SK-N-SH treated with all-trans-retinoic acid at 6 μM for 48 hours (cell line): ENCODE measurements around the gene R3HDM4.

ENCODE experiments used
- ATAC-seq: fragments of 200-7000 bp; cut with Tn5 transposase; 3 replicates; pipeline ENCODE4 v1.9.1; 2020; ENCODE audit warnings: mild to moderate bottlenecking, moderate library complexity
- ARNTL ChIP-seq: fragments of 450-650 bp; formaldehyde crosslinking; IDR thresholded peaks from 2 replicates; pipeline ENCODE4 v1.5.0; 2020; ENCODE audit warnings: low read depth, mild to moderate bottlenecking, moderate library complexity, borderline replicate concordance
- BACH2 ChIP-seq: fragments of 250-450 bp; sonication (Bioruptor Pico); IDR thresholded peaks from 2 replicates; pipeline ENCODE4 v1.9.0; 2021; ENCODE audit warnings: mild to moderate bottlenecking, borderline replicate concordance
- CSRNP3 ChIP-seq: fragments of 250-450 bp; sonication (Bioruptor Pico); IDR thresholded peaks from 2 replicates; pipeline ENCODE4 v1.5.1; 2021; ENCODE audit warnings: mild to moderate bottlenecking, moderate library complexity
- ESRRG ChIP-seq: fragments of 250-450 bp; sonication (Bioruptor Pico); IDR thresholded peaks from 2 replicates; pipeline ENCODE4 v1.6.1; 2021; ENCODE audit warnings: mild to moderate bottlenecking
- ISL1 ChIP-seq: fragments of 250-450 bp; sonication (Bioruptor Pico); IDR thresholded peaks from 2 replicates; pipeline ENCODE4 v2.1.2; 2022; ENCODE audit warnings: mild to moderate bottlenecking, moderate library complexity
- OSR1 ChIP-seq: fragments of 250-450 bp; sonication (Bioruptor Pico); IDR thresholded peaks from 2 replicates; pipeline ENCODE4 v1.8.0; 2022; ENCODE audit warnings: moderate library complexity, mild to moderate bottlenecking, inconsistent platforms
- PATZ1 ChIP-seq: fragments of 250-450 bp; sonication (Bioruptor Pico); IDR thresholded peaks from 2 replicates; pipeline ENCODE4 v1.8.0; 2020; ENCODE audit warnings: mild to moderate bottlenecking, moderate library complexity, borderline replicate concordance
- POU6F1 ChIP-seq: fragments of 250-450 bp; sonication (Bioruptor Pico); IDR thresholded peaks from 2 replicates; pipeline ENCODE4 v1.8.0; 2021; ENCODE audit warnings: low read depth, mild to moderate bottlenecking, moderate library complexity, borderline replicate concordance
- PPARA ChIP-seq: fragments of 250-450 bp; sonication (Bioruptor Pico); IDR thresholded peaks from 2 replicates; pipeline ENCODE4 v1.5.0; 2020; ENCODE audit warnings: mild to moderate bottlenecking, borderline replicate concordance
- RARB ChIP-seq: fragments of 250-450 bp; sonication (Bioruptor Pico); IDR thresholded peaks from 2 replicates; pipeline ENCODE4 v1.8.0; 2021; ENCODE audit warnings: mild to moderate bottlenecking, moderate library complexity
- SNAI2 ChIP-seq: fragments of 250-450 bp; sonication (Bioruptor Pico); IDR thresholded peaks from 2 replicates; pipeline ENCODE4 v1.5.0; 2020; ENCODE audit warnings: mild to moderate bottlenecking, moderate library complexity
- TCF4 ChIP-seq: fragments of 250-450 bp; sonication (Bioruptor Pico); IDR thresholded peaks from 2 replicates; pipeline ENCODE4 v1.8.0; 2021; ENCODE audit warnings: mild to moderate bottlenecking, moderate library complexity, borderline replicate concordance
- TOX ChIP-seq: fragments of 250-450 bp; sonication (Bioruptor Pico); IDR thresholded peaks from 2 replicates; pipeline ENCODE4 v1.8.0; 2021; ENCODE audit warnings: mild to moderate bottlenecking, moderate library complexity, borderline replicate concordance
- TSHZ2 ChIP-seq: fragments of 250-450 bp; sonication (Bioruptor Pico); IDR thresholded peaks from 2 replicates; pipeline ENCODE4 v1.5.0; 2020; ENCODE audit warnings: mild to moderate bottlenecking, moderate library complexity
- ZFP3 ChIP-seq: fragments of 250-450 bp; sonication (Bioruptor Pico); IDR thresholded peaks from 2 replicates; pipeline ENCODE4 v1.5.0; 2020; ENCODE audit warnings: mild to moderate bottlenecking, moderate library complexity
- ZFP30 ChIP-seq: fragments of 450-650 bp; formaldehyde crosslinking; IDR thresholded peaks from 2 replicates; pipeline ENCODE4 v1.5.0; 2022; ENCODE audit warnings: mild to moderate bottlenecking, moderate library complexity
- TF ChIP-seq, protein P1 (sequence below): fragments of 250-450 bp; sonication (Bioruptor Pico); IDR thresholded peaks from 2 replicates; pipeline ENCODE4 v1.5.1; 2020; ENCODE audit warnings: low read depth, mild to moderate bottlenecking, moderate library complexity

The R3HDM4 gene

DNA sequence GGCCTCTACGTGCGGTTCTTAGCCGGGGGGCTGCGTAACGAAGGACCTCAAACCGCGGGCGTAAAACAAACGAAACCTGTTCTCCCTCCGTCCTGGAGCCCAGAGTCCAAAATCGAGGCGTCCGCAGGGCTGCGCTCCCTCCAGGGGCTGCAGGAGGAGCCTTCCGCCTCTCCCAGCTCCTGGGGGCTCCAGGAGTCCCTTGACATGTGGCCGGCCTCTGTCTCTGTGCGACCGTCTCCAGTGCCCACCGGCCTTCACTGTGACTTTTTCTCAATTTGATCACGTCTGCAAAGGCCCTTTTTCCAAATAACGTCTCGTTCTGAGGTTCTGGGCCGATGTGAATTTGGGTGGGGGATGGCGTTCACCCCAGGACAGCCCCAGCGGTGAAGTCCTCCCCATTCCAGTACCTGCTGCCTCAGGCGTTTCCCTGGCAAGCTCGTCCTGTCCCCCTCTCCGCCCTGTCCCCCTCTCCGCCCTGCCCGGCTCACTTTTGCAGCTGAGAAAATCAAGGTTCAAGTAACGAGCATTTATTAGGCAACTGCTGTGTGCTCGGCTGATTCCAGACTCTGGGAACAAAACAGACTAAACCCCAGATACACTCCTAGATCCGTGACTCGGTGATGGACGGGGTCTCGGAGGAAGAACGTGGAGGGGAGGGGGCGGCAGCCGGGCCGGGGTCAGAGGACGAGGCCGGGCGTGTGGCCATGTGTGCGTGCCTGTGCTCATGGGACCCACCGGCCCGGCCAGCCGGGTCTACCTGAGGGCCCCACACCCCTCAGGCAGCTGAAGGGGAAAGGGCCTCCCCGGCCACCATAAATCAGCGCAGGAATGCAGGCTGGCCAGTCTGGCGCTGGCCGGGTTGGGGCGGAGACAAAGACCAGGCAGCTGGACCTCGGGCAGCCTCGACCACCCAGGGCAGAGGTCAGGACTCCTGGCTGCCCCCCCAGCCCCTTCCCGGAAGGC is 43.1 kb upstream of the R3HDM4 start (continued):
- TF ChIP-seq OSR1 (CRISPR knock-in tag) (no peak), TOX (CRISPR knock-in tag) (no peak), ISL1 (CRISPR knock-in tag) (no peak), SNAI2 (no peak)
- TF ChIP-seq, all 23 proteins: peak for 0

- TF ChIP-seq TOX (CRISPR knock-in tag) = no peak
- no peak for TF ChIP-seq CSRNP3 (CRISPR knock-in tag)
- TF ChIP-seq TCF4 (CRISPR knock-in tag) = no peak
- no peak for TF ChIP-seq OSR1 (CRISPR knock-in tag)
- TF ChIP-seq ARNTL (CRISPR knock-in tag) = no peak
- TF ChIP-seq POU6F1 = no peak
- no peak for TF ChIP-seq BACH2 (CRISPR knock-in tag)
- TF ChIP-seq TSHZ2 (CRISPR knock-in tag) = no peak
- TF ChIP-seq ISL1 (CRISPR knock-in tag) = no peak
- TF ChIP-seq PATZ1 (CRISPR knock-in tag) = no peak
- TF ChIP-seq, protein P1, sequence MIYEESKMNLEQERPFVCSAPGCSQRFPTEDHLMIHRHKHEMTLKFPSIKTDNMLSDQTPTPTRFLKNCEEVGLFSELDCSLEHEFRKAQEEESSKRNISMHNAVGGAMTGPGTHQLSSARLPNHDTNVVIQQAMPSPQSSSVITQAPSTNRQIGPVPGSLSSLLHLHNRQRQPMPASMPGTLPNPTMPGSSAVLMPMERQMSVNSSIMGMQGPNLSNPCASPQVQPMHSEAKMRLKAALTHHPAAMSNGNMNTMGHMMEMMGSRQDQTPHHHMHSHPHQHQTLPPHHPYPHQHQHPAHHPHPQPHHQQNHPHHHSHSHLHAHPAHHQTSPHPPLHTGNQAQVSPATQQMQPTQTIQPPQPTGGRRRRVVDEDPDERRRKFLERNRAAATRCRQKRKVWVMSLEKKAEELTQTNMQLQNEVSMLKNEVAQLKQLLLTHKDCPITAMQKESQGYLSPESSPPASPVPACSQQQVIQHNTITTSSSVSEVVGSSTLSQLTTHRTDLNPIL = no peak
- TF ChIP-seq RARB (CRISPR knock-in tag) = no peak
- no peak for TF ChIP-seq PPARA (CRISPR knock-in tag)
- no peak for ATAC-seq
Observed at GRCh38 chr19:954672-955494, 41.9 kb upstream of the R3HDM4 start.

DNA sequence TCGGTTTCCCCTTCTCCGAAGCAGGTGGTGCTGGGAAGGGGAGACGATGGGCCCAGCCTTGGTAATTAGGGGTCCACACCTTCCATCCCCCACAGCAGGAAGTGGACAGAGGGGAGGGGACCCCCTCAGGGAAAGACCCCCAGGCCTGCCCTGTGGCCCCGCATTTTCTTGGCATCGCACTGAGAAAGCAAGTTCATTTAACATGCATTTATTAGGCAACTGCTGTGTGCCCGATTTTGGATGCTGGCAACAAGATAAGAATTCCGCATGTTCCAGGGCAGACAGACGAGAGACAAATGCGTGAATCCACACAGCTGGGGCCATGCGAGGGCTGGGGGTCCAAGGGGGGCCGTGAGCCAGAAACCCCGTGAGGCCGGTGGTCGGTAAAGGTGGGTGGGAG is 41.3 kb upstream of the R3HDM4 start:
- ATAC-seq = no peak
- TF ChIP-seq ZFP3 (CRISPR knock-in tag) (no peak), BACH2 (CRISPR knock-in tag) (no peak), TOX (CRISPR knock-in tag) (no peak), ESRRG (CRISPR knock-in tag) (no peak), ISL1 (CRISPR knock-in tag) (no peak), PATZ1 (CRISPR knock-in tag) (no peak), ZFP30 (no peak), PPARA (CRISPR knock-in tag) (no peak)
